GM23248 (cell line): ENCODE measurements around the gene RNFT2. TPM values are rescaled to one million over a fixed set of nuclear protein-coding genes. Genes with fewer than 3 reads are reported as not detected.
A peak's percentile ranks its signal among the peaks of the same experiment; 100 is the strongest.

Experiments used
- DNase-seq: peaks from one replicate; pipeline ENCODE4 v3.0.0-alpha.2; 2015
- H2AFZ ChIP-seq: fragments of 200-600 bp; sonication (generic); 2 replicates; pipeline ENCODE4 v1.6.1; 2016; ENCODE audit warnings: antibody characterized with exemption
- H3F3A ChIP-seq: fragments of 200-600 bp; sonication (generic); 2 replicates; pipeline ENCODE4 v1.6.1; 2016; ENCODE audit warnings: mild to moderate bottlenecking, antibody characterized with exemption, mixed run types; ENCODE audit not compliant: insufficient read depth
- H3K27ac ChIP-seq: fragments of 200-600 bp; sonication (generic); 2 replicates; pipeline ENCODE4 v1.5.1; 2016; ENCODE audit warnings: mild to moderate bottlenecking
- H3K27me3 ChIP-seq: fragments of 200-600 bp; sonication (generic); replicated peaks from 2 replicates; pipeline ENCODE4 v1.6.1; 2016; ENCODE audit warnings: mild to moderate bottlenecking; ENCODE audit not compliant: insufficient read depth
- H3K36me3 ChIP-seq: fragments of 200-600 bp; sonication (generic); 2 replicates; pipeline ENCODE4 v1.6.1; 2016; ENCODE audit warnings: low read depth, mild to moderate bottlenecking
- H3K4me1 ChIP-seq: fragments of 200-600 bp; sonication (generic); 2 replicates; pipeline ENCODE4 v1.6.1; 2016; ENCODE audit warnings: mild to moderate bottlenecking; ENCODE audit not compliant: insufficient read depth
- H3K4me2 ChIP-seq: fragments of 200-600 bp; sonication (generic); one replicate; pipeline ENCODE4 v1.6.1; 2016; ENCODE audit warnings: mild to moderate bottlenecking; ENCODE audit not compliant: unreplicated experiment
- H3K4me3 ChIP-seq: fragments of 200-600 bp; sonication (generic); 2 replicates; pipeline ENCODE4 v1.5.1; 2016; ENCODE audit warnings: mild to moderate bottlenecking
- H3K79me2 ChIP-seq: fragments of 200-600 bp; sonication (generic); 2 replicates; pipeline ENCODE4 v1.6.1; 2016; ENCODE audit warnings: mild to moderate bottlenecking; ENCODE audit not compliant: insufficient read depth
- H3K9ac ChIP-seq: fragments of 200-600 bp; sonication (generic); 2 replicates; pipeline ENCODE4 v1.6.1; 2016; ENCODE audit warnings: mild to moderate bottlenecking
- H3K9me2 ChIP-seq: fragments of 200-600 bp; sonication (generic); 2 replicates; pipeline ENCODE4 v1.6.1; 2016; ENCODE audit warnings: mixed run types, mild to moderate bottlenecking, moderate library complexity; ENCODE audit not compliant: insufficient read depth
- H3K9me3 ChIP-seq: fragments of 200-600 bp; sonication (generic); one replicate; pipeline ENCODE4 v1.6.1; 2017; ENCODE audit warnings: low read depth
- H4K20me1 ChIP-seq: fragments of 200-600 bp; sonication (generic); 2 replicates; pipeline ENCODE4 v1.6.0; 2016; ENCODE audit not compliant: insufficient read depth
- EZH2 ChIP-seq: fragments of 200-600 bp; sonication (generic); IDR thresholded peaks from 2 replicates; pipeline ENCODE4 v1.6.1; 2018; ENCODE audit warnings: antibody characterized with exemption, mild to moderate bottlenecking; ENCODE audit not compliant: insufficient read depth, poor library complexity, severe bottlenecking
- EZH2phosphoT487 ChIP-seq: fragments of 200-600 bp; sonication (generic); IDR thresholded peaks from 2 replicates; pipeline ENCODE4 v1.6.1; 2018; ENCODE audit warnings: antibody characterized with exemption, moderate library complexity, mild to moderate bottlenecking, low read depth; ENCODE audit not compliant: insufficient read depth
- WGBS, 2 experiments: methylation state at CpG; one replicate each; pipeline ENCODE4 v1.1.6; 2015 to 2017; ENCODE audit warnings: low lambda C conversion rate in 2 of 2, low coverage in 1 of 2; ENCODE audit errors: missing lambda C conversion rate in 2 of 2; 5-methylcytosine and 5-hydroxymethylcytosine counted together
- in situ Hi-C: fragments of 300-500 bp; cut with MboI; formaldehyde crosslinking; loops from 2 replicates; pipeline ENCODE4 v1.15.0; 2020
- polyA plus RNA-seq: library from polyadenylated mRNA; unstranded; fragments of >200 nt; fragmentation: Nextera tagmentation; extraction: Ambion mirVana; gene quantifications from 2 replicates; pipeline ENCODE4 v1.2.1, GENCODE V29; 2016
- total RNA-seq: library from RNA; depleted of rRNA; stranded (reverse); fragments of >200 nt; shearing (Covaris generic); gene quantifications from 2 replicates; pipeline ENCODE4 v1.2.3, GENCODE V29; 2014

The RNFT2 gene
- total and polyA plus RNA-seq, 2 experiments from 2014 or later: 0.24 to 0.43 TPM

DNA sequence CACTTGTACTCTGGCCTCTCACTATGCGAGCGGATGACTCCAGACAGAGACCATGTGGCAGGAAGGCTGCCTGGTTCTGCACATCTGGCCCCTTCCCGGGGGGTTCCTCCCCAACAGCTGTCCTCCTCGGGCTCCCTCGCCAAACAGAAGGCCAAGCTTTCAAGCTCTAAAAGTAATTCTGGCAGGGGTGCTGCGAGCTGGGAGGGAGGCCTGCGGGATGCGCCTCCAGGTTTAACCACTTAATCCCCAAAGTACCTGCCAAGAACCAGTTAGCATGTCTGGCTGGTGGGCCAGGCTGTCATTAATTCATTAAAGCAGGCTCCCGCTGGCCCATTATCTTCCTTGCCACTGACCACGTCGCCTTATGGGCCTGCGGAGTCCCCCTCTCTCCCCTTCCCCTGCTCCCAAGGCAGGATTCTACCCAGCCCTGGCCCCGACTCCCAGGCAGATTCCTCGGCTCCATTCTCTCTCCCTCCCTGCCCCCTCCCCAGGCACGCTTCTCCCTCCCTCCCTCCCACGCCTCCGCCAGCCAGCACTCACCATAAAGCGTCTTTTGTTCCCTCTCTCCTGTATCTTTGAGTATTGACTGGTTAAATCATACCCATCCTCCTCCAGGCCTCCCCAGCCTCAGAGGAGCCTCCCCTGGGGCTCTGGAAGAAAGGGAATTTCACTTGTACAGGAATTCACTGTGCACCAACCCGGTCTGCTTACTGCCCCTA is 138.2 kb downstream of the RNFT2 start:
- 2% methylated on average over 12 to 19 of the region's 19 CpGs for WGBS, 2 experiments
- Histone ChIP-seq H4K20me1 (no peaks in the 10 kb centered on the region), H3K4me3 (no peak overlapping the region), H3K79me2 (no peaks in the 10 kb centered on the region), H3K4me2 (no peak overlapping the region), H3K27ac (no peak overlapping the region), H3K9me2 (no peaks in the 10 kb centered on the region), H3K9me3 (no peaks in the 10 kb centered on the region), H3K9ac (no peak overlapping the region), H3K36me3 (no peaks in the 10 kb centered on the region), H2AFZ (no peak overlapping the region), H3K27me3 (peaks cover 56% of the 10 kb centered on the region), H3F3A (no peaks in the 10 kb centered on the region), H3K4me1 (0 out of 2 replicates have a peak, but pooled peaks cover 3% of the 10 kb centered on the region)
- no peak for TF ChIP-seq EZH2
- TF ChIP-seq EZH2phosphoT487: no peak
- DNase-seq: no peak
- in situ Hi-C loops: no loop called here

DNA sequence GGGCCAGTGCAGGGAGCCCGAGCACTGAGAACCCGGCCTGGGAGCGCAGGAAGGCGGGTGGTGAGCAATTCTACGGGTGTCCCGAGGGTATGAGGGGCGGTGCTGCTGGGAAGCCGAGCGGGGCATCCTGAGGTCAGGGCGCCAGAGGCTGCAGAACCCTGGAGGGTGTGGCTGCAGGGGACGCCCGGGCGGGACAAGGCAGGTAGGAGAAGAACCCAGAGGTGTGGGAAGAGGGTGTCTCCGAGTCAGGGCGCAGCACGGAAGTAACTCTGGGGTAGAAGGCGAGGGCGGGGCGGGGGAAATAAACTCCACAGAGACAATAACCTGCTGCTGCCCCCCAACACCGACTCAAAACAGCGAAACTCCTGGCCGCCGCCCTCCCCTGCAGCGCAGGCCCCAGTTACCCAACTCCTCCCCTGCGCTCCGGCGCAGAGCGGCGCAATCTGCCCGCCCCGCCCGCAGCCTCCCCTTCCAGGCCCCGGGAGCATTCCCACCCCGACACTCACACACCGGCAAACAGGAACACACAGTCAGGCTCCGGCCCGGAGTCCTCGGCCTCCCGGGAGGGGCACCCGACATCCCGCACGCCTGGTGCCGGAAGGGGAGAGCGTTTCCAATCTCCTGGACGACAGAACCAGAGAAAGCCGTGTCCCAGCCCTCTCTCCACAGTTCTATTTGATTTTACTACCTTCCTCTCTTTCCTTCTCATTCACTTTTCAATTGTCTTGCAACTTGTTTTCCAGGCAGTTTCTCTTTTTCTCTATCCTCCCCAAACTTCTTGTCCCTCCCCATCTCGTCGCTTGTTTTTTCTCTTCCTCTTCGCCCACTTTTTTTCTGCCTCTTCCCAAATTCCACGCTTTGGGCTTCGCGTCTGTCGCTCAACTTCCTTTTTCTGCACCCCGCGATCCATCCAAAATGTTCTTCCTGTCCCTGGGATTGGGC is 140.7 kb downstream of the RNFT2 start:
- no peaks in the 10 kb centered on the region for H3K36me3 ChIP-seq
- peak overlapping the region; percentile 78 for H3K4me2 ChIP-seq
- H3K4me1 ChIP-seq: 0 out of 2 replicates have a peak, but pooled peaks cover 3% of the 10 kb centered on the region
- no peaks in the 10 kb centered on the region for H3F3A ChIP-seq
- TF ChIP-seq EZH2phosphoT487: 0 out of 2 replicates have a peak, but pooled peaks have one; percentile 49
- peak; percentile 92 for TF ChIP-seq EZH2
- peak; percentile 26 for DNase-seq
- H3K9me2 ChIP-seq: no peaks in the 10 kb centered on the region
- H3K9me3 ChIP-seq: no peaks in the 10 kb centered on the region
- H3K4me3 ChIP-seq: peak overlapping the region; percentile 58
- in situ Hi-C loops: no loop called here
- 9 to 10% methylated on average over 36 to 55 of the region's 55 CpGs for whole genome bisulfite sequencing, 2 experiments
- H3K27me3 ChIP-seq: peaks cover 81% of the 10 kb centered on the region
- H3K9ac ChIP-seq: no peak overlapping the region
- H3K27ac ChIP-seq: no peak overlapping the region
- H4K20me1 ChIP-seq: no peaks in the 10 kb centered on the region
- peak overlapping the region; percentile 68 for H2AFZ ChIP-seq
- no peaks in the 10 kb centered on the region for H3K79me2 ChIP-seq

DNA sequence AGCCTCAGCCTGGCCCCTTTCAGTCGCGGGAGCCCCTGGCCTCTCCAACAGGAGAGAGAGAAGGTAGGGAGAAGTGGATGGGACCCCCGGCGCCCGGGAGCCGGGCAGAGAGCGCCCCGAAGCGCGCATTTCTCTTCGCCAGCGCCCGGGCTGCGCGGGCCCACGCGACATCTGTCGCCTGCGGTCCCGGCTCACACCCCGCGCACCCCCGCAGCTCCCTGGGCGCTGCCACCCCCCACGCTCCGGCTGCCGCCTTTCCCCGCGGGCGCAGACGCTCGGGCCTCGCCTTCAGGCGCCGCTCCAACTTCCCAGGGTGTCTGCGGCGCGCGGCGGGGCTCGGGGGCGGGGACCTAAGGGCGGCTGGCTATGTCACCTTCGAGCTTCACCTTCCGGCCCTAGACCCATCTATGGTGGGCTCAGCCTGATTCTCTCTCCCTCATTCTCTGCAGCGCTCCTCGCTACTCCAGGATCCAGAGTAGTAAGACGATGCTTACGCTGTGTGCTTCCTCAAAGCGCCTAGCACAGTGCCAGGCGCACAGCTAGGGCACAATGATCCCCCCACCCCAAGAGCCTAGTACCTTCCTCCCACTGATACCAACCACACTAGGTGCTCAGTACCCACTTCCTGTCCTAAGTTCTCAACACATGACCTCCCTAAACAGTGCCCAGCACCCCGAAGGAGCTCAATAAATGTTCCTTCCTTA is 141.5 kb downstream of the RNFT2 start:
- peak; percentile 12 for DNase-seq
- H3K9me3 ChIP-seq: no peaks in the 10 kb centered on the region

More for the DNA sequence above, 141.5 kb downstream of the RNFT2 start:
- Histone ChIP-seq H3K4me2 (peak overlapping the region; percentile 78), H3K79me2 (no peaks in the 10 kb centered on the region), H3K9ac (no peak overlapping the region), H3K36me3 (no peaks in the 10 kb centered on the region), H3K4me1 (0 out of 2 replicates have a peak, but pooled peaks cover 3% of the 10 kb centered on the region), H3K27ac (no peak overlapping the region), H4K20me1 (no peaks in the 10 kb centered on the region), H3F3A (no peaks in the 10 kb centered on the region), H2AFZ (peak overlapping the region; percentile 68), H3K9me2 (no peaks in the 10 kb centered on the region), H3K27me3 (peaks cover 84% of the 10 kb centered on the region), H3K4me3 (peak overlapping the region; percentile 58)
- in situ Hi-C loops: no loop called here
- WGBS, 2 experiments: 3 to 4% methylated on average over 26 to 49 of the region's 52 CpGs
- peak; percentile 6 for TF ChIP-seq EZH2
- TF ChIP-seq EZH2phosphoT487: no peak
